Epithelial cell of proximal tubule (primary cell): ENCODE data around the gene CRYGN. TPM values are rescaled to one million over a fixed set of nuclear protein-coding genes. Genes with fewer than 3 reads are reported as not detected.

Experiments
- DNase-seq: peaks from one replicate; pipeline ENCODE4 v3.0.0-alpha.2; 2011; ENCODE audit warnings: low read depth
- H3K4me3 ChIP-seq: 2 replicates; pipeline ENCODE4 v1.5.1; 2011; ENCODE audit warnings: low read depth, mild to moderate bottlenecking, low read length
- total RNA-seq: library from RNA; depleted of rRNA; stranded (reverse); fragments of >200 nt; gene quantifications from 2 replicates; pipeline ENCODE4 v1.2.3, GENCODE V29; 2015
- TF ChIP-seq, protein P1 (sequence below): conservative IDR thresholded peaks from 2 replicates; pipeline ENCODE4 v1.5.1; 2012; ENCODE audit warnings: low read depth, mild to moderate bottlenecking, low read length

CRYGN gene
- total RNA-seq, 1 donor from 2014 or later: not detected

GRCh38 chr7:151431281-151431767 lies 8.6 kb downstream of the CRYGN start:
- H3K4me3 ChIP-seq: no peak overlapping the region
- TF ChIP-seq, protein P1, sequence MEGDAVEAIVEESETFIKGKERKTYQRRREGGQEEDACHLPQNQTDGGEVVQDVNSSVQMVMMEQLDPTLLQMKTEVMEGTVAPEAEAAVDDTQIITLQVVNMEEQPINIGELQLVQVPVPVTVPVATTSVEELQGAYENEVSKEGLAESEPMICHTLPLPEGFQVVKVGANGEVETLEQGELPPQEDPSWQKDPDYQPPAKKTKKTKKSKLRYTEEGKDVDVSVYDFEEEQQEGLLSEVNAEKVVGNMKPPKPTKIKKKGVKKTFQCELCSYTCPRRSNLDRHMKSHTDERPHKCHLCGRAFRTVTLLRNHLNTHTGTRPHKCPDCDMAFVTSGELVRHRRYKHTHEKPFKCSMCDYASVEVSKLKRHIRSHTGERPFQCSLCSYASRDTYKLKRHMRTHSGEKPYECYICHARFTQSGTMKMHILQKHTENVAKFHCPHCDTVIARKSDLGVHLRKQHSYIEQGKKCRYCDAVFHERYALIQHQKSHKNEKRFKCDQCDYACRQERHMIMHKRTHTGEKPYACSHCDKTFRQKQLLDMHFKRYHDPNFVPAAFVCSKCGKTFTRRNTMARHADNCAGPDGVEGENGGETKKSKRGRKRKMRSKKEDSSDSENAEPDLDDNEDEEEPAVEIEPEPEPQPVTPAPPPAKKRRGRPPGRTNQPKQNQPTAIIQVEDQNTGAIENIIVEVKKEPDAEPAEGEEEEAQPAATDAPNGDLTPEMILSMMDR: no peak
- no peak for DNase-seq

- TF ChIP-seq, protein P1: no peak
- no peak overlapping the region for H3K4me3 ChIP-seq
- no peak for DNase-seq
These were observed 9.3 kb downstream of the CRYGN start for GRCh38 chr7:151430391-151431205.

DNA sequence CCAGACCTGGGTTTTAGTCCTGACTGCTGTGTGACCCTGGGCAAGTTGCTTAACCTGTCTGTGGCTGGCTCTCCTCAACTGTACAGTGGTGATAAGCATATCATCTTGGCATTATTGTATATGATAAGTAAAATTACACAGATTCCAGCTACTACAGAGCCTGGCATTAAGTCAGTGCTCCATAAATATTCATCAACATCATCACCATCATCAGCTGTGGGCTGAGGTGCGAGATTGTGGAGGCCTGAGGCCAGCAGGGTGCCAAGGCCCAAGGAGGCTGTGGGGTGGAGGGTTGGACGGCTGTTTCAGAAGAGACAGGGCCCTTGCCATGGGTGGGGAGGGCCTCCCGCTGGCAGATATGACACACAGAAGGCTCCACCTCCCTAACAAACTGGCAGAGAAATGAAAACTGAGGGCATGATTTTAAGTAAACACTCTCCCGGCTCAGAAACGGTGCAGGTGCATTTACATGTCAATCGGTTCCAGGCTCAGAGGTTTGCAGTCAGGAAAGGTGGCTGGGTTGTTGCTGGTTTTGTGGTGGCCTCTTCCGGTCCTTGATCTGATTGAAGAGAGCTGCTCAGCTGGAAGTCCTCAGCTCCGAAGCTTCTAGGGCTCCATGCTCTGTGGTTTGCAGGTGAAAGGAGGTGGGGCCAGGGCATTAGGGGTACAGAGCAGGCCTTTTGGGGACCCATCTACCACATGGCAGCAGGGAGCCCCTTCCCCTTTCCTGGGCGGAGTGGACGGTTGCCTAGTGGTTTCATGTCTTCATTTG lies 10.2 kb downstream of the CRYGN start:
- DNase-seq: no peak
- H3K4me3 ChIP-seq: no peak overlapping the region
- TF ChIP-seq, protein P1: no peak

DNA sequence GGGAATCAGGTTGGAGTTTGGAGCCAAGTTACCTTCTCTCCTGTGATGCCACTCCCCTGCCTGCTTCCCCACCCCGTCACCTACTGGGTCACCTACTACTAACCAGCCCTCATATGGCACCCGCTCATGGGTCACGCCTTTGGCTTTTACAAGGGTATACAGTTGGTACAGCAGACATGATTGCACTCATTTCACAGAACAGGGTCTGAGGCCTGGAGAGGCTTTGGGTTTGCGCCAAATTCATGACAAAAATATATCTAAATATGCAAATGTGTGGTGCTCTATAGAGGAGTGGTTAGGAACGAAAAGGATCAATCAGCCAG lies 10.7 kb downstream of the CRYGN start:
- TF ChIP-seq, protein P1: no peak
- DNase-seq: no peak
- H3K4me3 ChIP-seq: no peak overlapping the region

DNA sequence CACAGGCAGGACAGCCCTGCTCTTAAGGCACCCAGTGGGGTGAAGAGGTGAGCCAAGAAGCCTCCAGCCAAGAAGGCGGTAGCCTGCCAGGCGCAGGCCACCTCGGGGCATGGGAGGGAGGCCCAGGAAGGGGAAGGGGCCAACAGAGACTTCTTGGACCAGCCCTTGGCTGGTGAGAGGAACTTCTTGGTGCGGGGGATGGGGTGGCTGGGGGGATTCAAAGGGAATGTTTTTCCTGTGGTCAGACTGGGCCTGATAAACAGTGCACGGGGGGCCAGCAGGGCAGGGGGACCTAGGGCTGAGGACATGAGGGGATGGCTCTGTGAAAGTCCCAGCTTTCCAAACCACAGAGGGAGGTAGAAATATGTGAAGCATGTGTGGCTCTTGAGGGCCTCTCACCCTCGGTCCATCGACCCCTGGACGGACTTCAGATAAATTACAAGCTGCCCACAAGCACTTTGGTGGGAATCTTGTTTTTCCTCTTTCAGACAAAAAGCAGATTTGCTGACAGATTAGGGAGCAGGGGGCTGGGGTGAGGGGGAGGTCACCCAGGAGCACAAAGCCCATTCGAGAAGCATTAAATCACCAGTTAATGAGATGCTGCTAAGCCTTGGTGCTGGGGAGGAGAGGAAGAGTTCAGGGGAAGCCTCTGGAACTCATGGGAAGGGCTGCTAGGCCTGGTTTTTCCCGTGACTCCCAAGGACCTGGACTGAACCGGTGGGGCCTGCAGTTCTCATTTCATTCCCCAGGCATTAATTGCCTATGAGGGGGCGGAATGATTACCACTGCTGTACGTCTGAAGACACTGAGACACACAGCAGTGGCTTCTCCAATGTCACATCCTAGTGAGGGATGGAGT lies 11.3 kb downstream of the CRYGN start:
- no peak overlapping the region for H3K4me3 ChIP-seq
- TF ChIP-seq, protein P1: no peak
- DNase-seq: no peak

DNA sequence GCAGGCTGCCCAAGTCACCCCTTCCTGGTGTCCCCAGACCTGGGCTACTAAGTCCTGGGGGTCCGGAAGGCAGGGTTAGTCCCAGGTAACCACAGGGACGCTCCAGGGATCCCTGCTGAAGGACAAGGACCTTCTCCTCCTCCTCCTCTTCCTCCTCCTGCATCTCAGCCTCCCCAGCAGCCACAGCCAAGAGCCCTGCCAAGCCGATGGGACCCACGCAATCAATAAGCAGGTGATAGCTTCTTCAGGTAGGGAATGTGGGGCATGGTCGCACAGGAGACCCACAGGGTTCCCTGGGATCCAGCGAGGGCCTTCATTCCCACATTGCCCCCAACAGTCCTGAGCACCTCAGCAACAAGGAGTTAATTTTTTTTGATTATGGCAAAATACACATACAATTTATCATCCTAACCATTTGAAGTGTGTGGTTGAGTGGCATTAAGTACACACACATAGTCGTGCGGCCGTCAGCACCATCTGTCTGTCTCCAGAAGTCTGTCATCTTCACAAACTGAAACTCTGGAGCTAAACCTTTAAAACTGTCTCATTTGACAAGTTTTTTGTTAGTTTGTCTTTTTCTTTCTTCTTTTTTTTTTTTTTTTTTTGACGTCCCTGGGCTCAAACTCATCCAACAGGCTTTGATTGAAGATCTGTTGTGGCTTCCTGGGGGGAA lies 12.1 kb downstream of the CRYGN start:
- TF ChIP-seq, protein P1: no peak
- DNase-seq: no peak
- no peak overlapping the region for H3K4me3 ChIP-seq
